ENCODE measurements around the gene WWOX. TPM values are rescaled to one million over a fixed set of nuclear protein-coding genes. Genes with fewer than 3 reads are reported as not detected.

The WWOX gene
- total and polyA plus RNA-seq, 2 of the 13 experiments (the other 11 are each of a cell fraction or from before 2014, with no cell fraction given) = 9.1 to 37.4 TPM

DNA sequence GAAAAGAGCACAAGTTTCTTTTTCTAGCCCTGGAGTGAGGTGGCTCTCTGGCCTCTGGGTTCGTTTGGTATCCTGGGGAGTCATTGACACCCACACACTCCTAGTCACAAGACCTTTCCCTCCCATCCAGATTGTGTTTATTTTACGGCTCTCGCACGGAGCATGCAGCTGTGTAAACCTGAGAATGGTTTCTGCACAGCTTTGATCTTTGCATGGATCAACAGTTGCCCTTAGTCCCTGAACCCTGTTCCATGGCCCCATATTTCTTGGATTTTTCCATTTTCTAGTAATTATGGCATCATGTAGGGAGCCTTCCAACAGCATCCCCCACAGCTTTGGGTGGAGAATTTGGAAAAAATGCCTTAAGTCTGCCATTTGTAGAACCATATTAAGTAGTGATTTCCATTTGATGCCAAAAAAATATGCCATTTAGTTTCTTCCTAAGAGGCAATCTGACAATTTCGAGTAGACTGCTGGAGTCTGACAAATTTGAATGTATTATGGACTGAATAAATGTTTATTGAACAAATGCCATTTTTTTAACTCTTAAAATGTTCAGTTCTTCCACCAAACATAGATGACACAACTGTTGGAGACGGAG is 197.7 kb downstream of the WWOX start (continued):
- TF ChIP-seq NR2C2 (CRISPR knock-in tag; IDR thresholded peaks at IDR 0.05; ENCODE audit: borderline replicate concordance) = peak; percentile 88
- TF ChIP-seq NCOA1 (CRISPR knock-in tag; IDR thresholded peaks at IDR 0.05) = peak; percentile 96
- TF ChIP-seq CENPT (CRISPR knock-in tag; IDR thresholded peaks at IDR 0.05; ENCODE audit: low read depth) = no peak
- no peak for TF ChIP-seq POLR2A (IDR thresholded peaks at IDR 0.05; ENCODE audit: insufficient read depth in 1 of 2, low read depth in 2 of 2, low read length in 2 of 2)
- TF ChIP-seq RAD51 (IDR thresholded peaks at IDR 0.05; ENCODE audit: borderline replicate concordance) = no peak
- TF ChIP-seq MATR3 (CRISPR knock-in tag; IDR thresholded peaks at IDR 0.05) = no peak
- TF ChIP-seq, protein P1, sequence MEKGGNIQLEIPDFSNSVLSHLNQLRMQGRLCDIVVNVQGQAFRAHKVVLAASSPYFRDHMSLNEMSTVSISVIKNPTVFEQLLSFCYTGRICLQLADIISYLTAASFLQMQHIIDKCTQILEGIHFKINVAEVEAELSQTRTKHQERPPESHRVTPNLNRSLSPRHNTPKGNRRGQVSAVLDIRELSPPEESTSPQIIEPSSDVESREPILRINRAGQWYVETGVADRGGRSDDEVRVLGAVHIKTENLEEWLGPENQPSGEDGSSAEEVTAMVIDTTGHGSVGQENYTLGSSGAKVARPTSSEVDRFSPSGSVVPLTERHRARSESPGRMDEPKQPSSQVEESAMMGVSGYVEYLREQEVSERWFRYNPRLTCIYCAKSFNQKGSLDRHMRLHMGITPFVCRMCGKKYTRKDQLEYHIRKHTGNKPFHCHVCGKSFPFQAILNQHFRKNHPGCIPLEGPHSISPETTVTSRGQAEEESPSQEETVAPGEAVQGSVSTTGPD (CRISPR knock-in tag; IDR thresholded peaks at IDR 0.05) = no peak
- TF ChIP-seq, protein P2, sequence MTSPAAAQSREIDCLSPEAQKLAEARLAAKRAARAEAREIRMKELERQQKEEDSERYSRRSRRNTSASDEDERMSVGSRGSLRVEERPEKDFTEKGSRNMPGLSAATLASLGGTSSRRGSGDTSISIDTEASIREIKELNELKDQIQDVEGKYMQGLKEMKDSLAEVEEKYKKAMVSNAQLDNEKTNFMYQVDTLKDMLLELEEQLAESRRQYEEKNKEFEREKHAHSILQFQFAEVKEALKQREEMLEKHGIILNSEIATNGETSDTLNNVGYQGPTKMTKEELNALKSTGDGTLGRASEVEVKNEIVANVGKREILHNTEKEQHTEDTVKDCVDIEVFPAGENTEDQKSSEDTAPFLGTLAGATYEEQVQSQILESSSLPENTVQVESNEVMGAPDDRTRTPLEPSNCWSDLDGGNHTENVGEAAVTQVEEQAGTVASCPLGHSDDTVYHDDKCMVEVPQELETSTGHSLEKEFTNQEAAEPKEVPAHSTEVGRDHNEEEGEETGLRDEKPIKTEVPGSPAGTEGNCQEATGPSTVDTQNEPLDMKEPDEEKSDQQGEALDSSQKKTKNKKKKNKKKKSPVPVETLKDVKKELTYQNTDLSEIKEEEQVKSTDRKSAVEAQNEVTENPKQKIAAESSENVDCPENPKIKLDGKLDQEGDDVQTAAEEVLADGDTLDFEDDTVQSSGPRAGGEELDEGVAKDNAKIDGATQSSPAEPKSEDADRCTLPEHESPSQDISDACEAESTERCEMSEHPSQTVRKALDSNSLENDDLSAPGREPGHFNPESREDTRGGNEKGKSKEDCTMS (CRISPR knock-in tag; conservative IDR thresholded peaks at IDR 0.05) = no peak
- peak; percentile 95 for TF ChIP-seq NR2F6 (IDR thresholded peaks at IDR 0.05)
- peak; percentile 97 for TF ChIP-seq NR2F6 (CRISPR knock-in tag; IDR thresholded peaks at IDR 0.05)
- peak; percentile 72 for TF ChIP-seq RBM22 (optimal IDR thresholded peaks at IDR 0.05; ENCODE audit: low read length)
- TF ChIP-seq, protein P3, sequence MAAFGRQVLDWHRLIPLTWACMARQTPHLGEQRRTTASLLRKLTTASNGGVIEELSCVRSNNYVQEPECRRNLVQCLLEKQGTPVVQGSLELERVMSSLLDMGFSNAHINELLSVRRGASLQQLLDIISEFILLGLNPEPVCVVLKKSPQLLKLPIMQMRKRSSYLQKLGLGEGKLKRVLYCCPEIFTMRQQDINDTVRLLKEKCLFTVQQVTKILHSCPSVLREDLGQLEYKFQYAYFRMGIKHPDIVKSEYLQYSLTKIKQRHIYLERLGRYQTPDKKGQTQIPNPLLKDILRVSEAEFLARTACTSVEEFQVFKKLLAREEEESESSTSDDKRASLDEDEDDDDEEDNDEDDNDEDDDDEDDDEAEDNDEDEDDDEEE (CRISPR knock-in tag; IDR thresholded peaks at IDR 0.05) = no peak
- TF ChIP-seq, protein P4, sequence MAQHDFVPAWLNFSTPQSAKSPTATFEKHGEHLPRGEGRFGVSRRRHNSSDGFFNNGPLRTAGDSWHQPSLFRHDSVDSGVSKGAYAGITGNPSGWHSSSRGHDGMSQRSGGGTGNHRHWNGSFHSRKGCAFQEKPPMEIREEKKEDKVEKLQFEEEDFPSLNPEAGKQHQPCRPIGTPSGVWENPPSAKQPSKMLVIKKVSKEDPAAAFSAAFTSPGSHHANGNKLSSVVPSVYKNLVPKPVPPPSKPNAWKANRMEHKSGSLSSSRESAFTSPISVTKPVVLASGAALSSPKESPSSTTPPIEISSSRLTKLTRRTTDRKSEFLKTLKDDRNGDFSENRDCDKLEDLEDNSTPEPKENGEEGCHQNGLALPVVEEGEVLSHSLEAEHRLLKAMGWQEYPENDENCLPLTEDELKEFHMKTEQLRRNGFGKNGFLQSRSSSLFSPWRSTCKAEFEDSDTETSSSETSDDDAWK (CRISPR knock-in tag; IDR thresholded peaks at IDR 0.05) = no peak
- TF ChIP-seq MLLT10 (CRISPR knock-in tag; IDR thresholded peaks at IDR 0.05) = no peak
- TF ChIP-seq ZNF451 (CRISPR knock-in tag; IDR thresholded peaks at IDR 0.05) = peak; percentile 49; the same call in 1 of the 2 replicates
- TF ChIP-seq ETV5 (CRISPR knock-in tag; IDR thresholded peaks at IDR 0.05; ENCODE audit: borderline replicate concordance) = peak; percentile 75; the same call in 1 of the 2 replicates
- no peak for TF ChIP-seq ZNF7 (CRISPR knock-in tag; IDR thresholded peaks at IDR 0.05)
- TF ChIP-seq STAT5B (CRISPR knock-in tag; IDR thresholded peaks at IDR 0.05) = no peak
- peak; percentile 92 for TF ChIP-seq ZFP1 (CRISPR knock-in tag; IDR thresholded peaks at IDR 0.05)
- no peak for TF ChIP-seq ARID2 (CRISPR knock-in tag; IDR thresholded peaks at IDR 0.05; ENCODE audit: borderline replicate concordance)
- peak; percentile 97 for TF ChIP-seq PHF21A (CRISPR knock-in tag; IDR thresholded peaks at IDR 0.05)
- no peak for TF ChIP-seq HOXA9 (CRISPR knock-in tag; IDR thresholded peaks at IDR 0.05; ENCODE audit: borderline replicate concordance)
- TF ChIP-seq CHD4 (IDR thresholded peaks at IDR 0.05; ENCODE audit: borderline replicate concordance, low read length) = peak; percentile 97
- TF ChIP-seq, protein P5, sequence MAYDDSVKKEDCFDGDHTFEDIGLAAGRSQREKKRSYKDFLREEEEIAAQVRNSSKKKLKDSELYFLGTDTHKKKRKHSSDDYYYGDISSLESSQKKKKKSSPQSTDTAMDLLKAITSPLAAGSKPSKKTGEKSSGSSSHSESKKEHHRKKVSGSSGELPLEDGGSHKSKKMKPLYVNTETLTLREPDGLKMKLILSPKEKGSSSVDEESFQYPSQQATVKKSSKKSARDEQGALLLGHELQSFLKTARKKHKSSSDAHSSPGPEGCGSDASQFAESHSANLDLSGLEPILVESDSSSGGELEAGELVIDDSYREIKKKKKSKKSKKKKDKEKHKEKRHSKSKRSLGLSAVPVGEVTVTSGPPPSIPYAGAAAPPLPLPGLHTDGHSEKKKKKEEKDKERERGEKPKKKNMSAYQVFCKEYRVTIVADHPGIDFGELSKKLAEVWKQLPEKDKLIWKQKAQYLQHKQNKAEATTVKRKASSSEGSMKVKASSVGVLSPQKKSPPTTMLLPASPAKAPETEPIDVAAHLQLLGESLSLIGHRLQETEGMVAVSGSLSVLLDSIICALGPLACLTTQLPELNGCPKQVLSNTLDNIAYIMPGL (CRISPR knock-in tag; IDR thresholded peaks at IDR 0.05; ENCODE audit: borderline replicate concordance in 1 of 2, low read depth in 1 of 2) = peak; percentile 61 to 66; a peak in 3 of 4 replicates
